NCI-H2029 treated with DMSO at 0.1 percent for 48 hours (cell line): ENCODE results near the gene SRPK2.

Source experiments
- DNase-seq: peaks from one replicate; lab custom pipeline; 2025; lab: John Stamatoyannopoulos, UW

SRPK2 gene

GRCh38 chr7:105133986-105134655 is 254.6 kb downstream of the SRPK2 start:
- DNase-seq: no peak

- no peak for DNase-seq
Measured at GRCh38 chr7:105133358-105133757, 255.4 kb downstream of the SRPK2 start.

GRCh38 chr7:105132835-105133234 is 255.9 kb downstream of the SRPK2 start:
- no peak for DNase-seq

- no peak for DNase-seq
Measured at GRCh38 chr7:105132335-105132734, 256.4 kb downstream of the SRPK2 start.

GRCh38 chr7:105131890-105132289 is 256.8 kb downstream of the SRPK2 start:
- DNase-seq: no peak

- DNase-seq: no peak
Measured at GRCh38 chr7:105131033-105131656, 257.6 kb downstream of the SRPK2 start.

- DNase-seq: no peak
Measured at GRCh38 chr7:105130580-105130979, 258.1 kb downstream of the SRPK2 start.

- DNase-seq: no peak
Measured at GRCh38 chr7:105130048-105130447, 258.7 kb downstream of the SRPK2 start.

GRCh38 chr7:105127179-105127578 is 261.5 kb downstream of the SRPK2 start:
- no peak for DNase-seq

GRCh38 chr7:105126436-105126975 is 262.2 kb downstream of the SRPK2 start:
- DNase-seq: no peak

- DNase-seq: no peak
Measured at GRCh38 chr7:105125745-105126144, 263.0 kb downstream of the SRPK2 start.

GRCh38 chr7:105122619-105123018 is 266.1 kb downstream of the SRPK2 start:
- DNase-seq: no peak

GRCh38 chr7:105118612-105119600 is 269.8 kb downstream of the SRPK2 start:
- DNase-seq: no peak

- no peak for DNase-seq
Measured at GRCh38 chr7:105112440-105113418, 276.0 kb downstream of the SRPK2 start.

- no peak for DNase-seq
Measured at GRCh38 chr7:105107458-105107857, 281.3 kb downstream of the SRPK2 start.

- no peak for DNase-seq
Measured at GRCh38 chr7:105106473-105106872, 282.2 kb downstream of the SRPK2 start.

- no peak for DNase-seq
Measured at GRCh38 chr7:105105579-105105978, 283.1 kb downstream of the SRPK2 start.

- no peak for DNase-seq
Measured at GRCh38 chr7:105102557-105103352, 286.0 kb downstream of the SRPK2 start.

- DNase-seq: no peak
Measured at GRCh38 chr7:105101864-105102263, 286.9 kb downstream of the SRPK2 start.

- DNase-seq: no peak
Measured at GRCh38 chr7:105098863-105099515, 289.7 kb downstream of the SRPK2 start.
